Subcutaneous adipose tissue (tissue), 4 donors: Measurements from ENCODE around the gene MAPK8IP1. TPM values are rescaled to one million over a fixed set of nuclear protein-coding genes. Genes with fewer than 3 reads are reported as not detected.

Experiments
- CTCF ChIP-seq: fragments of 450-650 bp; IDR thresholded peaks from one replicate; pipeline ENCODE4 v1.5.1; 2016; ENCODE audit warnings: low read depth, mild to moderate bottlenecking, control low read depth, antibody characterized with exemption, moderate library complexity
- total RNA-seq, 4 donors: library from RNA; depleted of rRNA; stranded (reverse); fragments of >200 nt; gene quantifications; one replicate each; pipeline ENCODE4 v1.1.0, GENCODE V29; 2016

The MAPK8IP1 gene
- total RNA-seq, 4 donors from 2014 or later: 1.3 to 4.0 (median 2.3) TPM

- no peak for TF ChIP-seq CTCF
Observed at GRCh38 chr11:45855308-45855707, 30.1 kb upstream of the MAPK8IP1 start.

GRCh38 chr11:45856044-45856468 lies 29.4 kb upstream of the MAPK8IP1 start:
- no peak for TF ChIP-seq CTCF

GRCh38 chr11:45857961-45858474 lies 27.4 kb upstream of the MAPK8IP1 start:
- TF ChIP-seq CTCF: no peak

- no peak for TF ChIP-seq CTCF
Observed at GRCh38 chr11:45858751-45859398, 26.6 kb upstream of the MAPK8IP1 start.

GRCh38 chr11:45859661-45860140 lies 25.8 kb upstream of the MAPK8IP1 start:
- no peak for TF ChIP-seq CTCF

- no peak for TF ChIP-seq CTCF
Observed at GRCh38 chr11:45860348-45860747, 25.1 kb upstream of the MAPK8IP1 start.

- no peak for TF ChIP-seq CTCF
Observed at GRCh38 chr11:45860764-45861510, 24.5 kb upstream of the MAPK8IP1 start.
